DOHH2 (cell line): ENCODE results near the gene XAGE1A.
"Not testable (repeated sequence)": the region's sequence is repeated elsewhere in the genome, so short reads cannot be mapped to it uniquely, and the experiment has no call there.

Experiments used
- H3F3A ChIP-seq: fragments of 200-600 bp; sonication (generic), shearing (Covaris generic); 2 replicates; pipeline ENCODE4 v1.6.0; 2016; ENCODE audit warnings: antibody characterized with exemption, mild to moderate bottlenecking; ENCODE audit not compliant: control insufficient read depth, insufficient read depth
- H3K27ac ChIP-seq: fragments of 200-600 bp; sonication (generic); 2 replicates; pipeline ENCODE4 v1.5.1; 2014; ENCODE audit warnings: low read depth, mild to moderate bottlenecking, low read length, moderate library complexity
- H3K27me3 ChIP-seq: fragments of 200-600 bp; sonication (generic); 2 replicates; pipeline ENCODE4 v1.6.1; 2014; ENCODE audit warnings: mild to moderate bottlenecking, low read length, mixed read lengths; ENCODE audit not compliant: control insufficient read depth
- H3K36me3 ChIP-seq: fragments of 200-600 bp; sonication (generic); 2 replicates; pipeline ENCODE4 v1.6.1; 2014; ENCODE audit warnings: mild to moderate bottlenecking, low read length, moderate library complexity, mixed read lengths; ENCODE audit not compliant: control insufficient read depth
- H3K4me1 ChIP-seq: fragments of 200-600 bp; sonication (generic); 2 replicates; pipeline ENCODE4 v1.6.1; 2014; ENCODE audit warnings: mild to moderate bottlenecking, low read length, mixed read lengths; ENCODE audit not compliant: control insufficient read depth
- H3K4me2 ChIP-seq: fragments of 200-600 bp; sonication (generic); 2 replicates; pipeline ENCODE4 v1.6.0; 2014; ENCODE audit warnings: mild to moderate bottlenecking, low read length, moderate library complexity
- H3K4me3 ChIP-seq: fragments of 200-600 bp; sonication (generic); 2 replicates; pipeline ENCODE4 v1.5.1; 2014; ENCODE audit warnings: mild to moderate bottlenecking, low read length, mixed read lengths
- H3K79me2 ChIP-seq: fragments of 200-600 bp; sonication (generic); 2 replicates; pipeline ENCODE4 v1.6.1; 2014; ENCODE audit warnings: mild to moderate bottlenecking, low read length, mixed read lengths; ENCODE audit not compliant: control insufficient read depth
- H3K9me2 ChIP-seq: fragments of 200-600 bp; sonication (generic); replicated peaks from 2 replicates; pipeline ENCODE4 v1.6.1; 2014; ENCODE audit warnings: mild to moderate bottlenecking, low read length, mixed read lengths; ENCODE audit not compliant: control insufficient read depth
- H3K9me3 ChIP-seq: fragments of 200-600 bp; sonication (generic); 2 replicates; pipeline ENCODE4 v1.6.1; 2014; ENCODE audit warnings: antibody characterized with exemption, low read length, mixed read lengths; ENCODE audit not compliant: control insufficient read depth, insufficient read depth
- H4K20me1 ChIP-seq: fragments of 200-600 bp; sonication (generic); 2 replicates; pipeline ENCODE4 v1.6.0; 2014; ENCODE audit warnings: low read depth, mild to moderate bottlenecking, antibody characterized with exemption, low read length, moderate library complexity; ENCODE audit not compliant: control insufficient read depth, insufficient read depth
- EZH2phosphoT487 ChIP-seq: fragments of 200-600 bp; sonication (generic); IDR thresholded peaks from 2 replicates; pipeline ENCODE4 v1.6.1; 2017; ENCODE audit warnings: borderline replicate concordance, mild to moderate bottlenecking, antibody characterized with exemption, low read length, moderate library complexity, mixed read lengths
- TF ChIP-seq, protein P1 (sequence below): fragments of 200-600 bp; sonication (generic); IDR thresholded peaks from one replicate; pipeline ENCODE4 v1.5.1; 2014; ENCODE audit warnings: antibody characterized with exemption, mild to moderate bottlenecking, low read depth, low read length; ENCODE audit not compliant: poor library complexity, severe bottlenecking

Gene XAGE1A, protein sequence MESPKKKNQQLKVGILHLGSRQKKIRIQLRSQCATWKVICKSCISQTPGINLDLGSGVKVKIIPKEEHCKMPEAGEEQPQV

DNA sequence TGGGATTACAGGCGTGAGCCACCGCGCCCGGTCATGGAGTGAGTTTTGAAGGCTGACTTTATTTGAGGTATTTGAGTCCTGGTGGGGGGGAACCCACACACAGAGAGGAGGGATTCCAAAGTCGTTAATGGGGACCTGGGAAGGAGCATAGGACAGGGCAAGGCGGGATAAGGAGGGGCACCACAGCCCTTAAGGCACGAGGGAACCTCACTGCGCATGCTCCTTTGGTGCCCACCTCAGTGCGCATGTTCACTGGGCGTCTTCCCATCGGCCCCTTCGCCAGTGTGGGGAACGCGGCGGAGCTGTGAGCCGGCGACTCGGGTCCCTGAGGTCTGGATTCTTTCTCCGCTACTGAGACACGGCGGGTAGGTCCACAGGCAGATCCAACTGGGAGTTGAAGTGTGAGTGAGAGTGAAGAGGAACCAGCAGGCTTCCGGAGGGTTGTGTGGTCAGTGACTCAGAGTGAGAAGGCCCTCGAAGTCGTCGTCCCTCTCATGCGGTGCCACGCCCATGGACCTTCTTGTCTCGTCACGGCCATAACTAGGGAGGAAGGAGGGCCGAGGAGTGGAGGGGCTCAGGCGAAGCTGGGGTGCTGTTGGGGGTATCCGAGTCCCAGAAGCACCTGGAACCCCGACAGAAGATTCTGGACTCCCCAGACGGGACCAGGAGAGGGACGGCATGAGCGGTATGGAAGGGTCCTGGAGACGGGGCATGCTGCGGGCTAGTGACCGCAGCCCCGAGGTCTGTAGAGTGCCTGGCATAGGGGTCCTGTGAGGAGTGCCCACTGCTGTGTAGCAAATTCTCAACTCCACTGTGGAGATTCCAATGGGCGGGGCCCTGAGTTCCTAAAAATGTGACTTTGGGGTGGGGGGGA, at the start of gene XAGE1A:
Gene XAGE1A (plus strand): TSS at position 264 of the 874 bp plus-strand sequence. CDS start 1,554 bp downstream, outside the sequence.
- H3K9me2 ChIP-seq, H3F3A ChIP-seq, H4K20me1 ChIP-seq, H3K4me1 ChIP-seq, H3K27ac ChIP-seq, H3K9me3 ChIP-seq, H3K27me3 ChIP-seq, H3K36me3 ChIP-seq, H3K79me2 ChIP-seq, H3K4me3 ChIP-seq, H3K4me2 ChIP-seq: not testable (repeated sequence)

DNA sequence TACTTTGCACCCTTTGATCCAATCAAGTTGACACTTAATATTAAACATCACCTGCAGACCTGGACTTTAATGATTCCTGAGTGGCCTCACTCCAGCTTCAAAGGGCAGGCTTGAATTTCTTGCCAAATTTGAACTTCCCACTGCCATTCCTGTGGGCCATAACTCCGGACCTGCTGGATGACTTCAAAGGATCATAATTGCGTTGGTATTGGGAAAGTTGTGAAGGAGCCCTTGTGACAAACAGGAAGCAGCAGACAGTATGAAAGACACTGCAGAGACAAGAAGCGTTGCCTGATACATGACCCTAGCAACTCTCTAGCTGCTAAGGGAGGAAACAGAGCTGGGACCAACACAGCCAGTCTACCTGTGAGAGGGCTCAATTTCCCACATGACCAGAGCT, 43.6 kb upstream of the XAGE1A start:
- H3K9me3 ChIP-seq, H3K27ac ChIP-seq, H3K27me3 ChIP-seq, H3K36me3 ChIP-seq, H3K9me2 ChIP-seq, H3K4me2 ChIP-seq, H3F3A ChIP-seq, H4K20me1 ChIP-seq, H3K4me1 ChIP-seq, H3K79me2 ChIP-seq, H3K4me3 ChIP-seq: not testable (repeated sequence)

DNA sequence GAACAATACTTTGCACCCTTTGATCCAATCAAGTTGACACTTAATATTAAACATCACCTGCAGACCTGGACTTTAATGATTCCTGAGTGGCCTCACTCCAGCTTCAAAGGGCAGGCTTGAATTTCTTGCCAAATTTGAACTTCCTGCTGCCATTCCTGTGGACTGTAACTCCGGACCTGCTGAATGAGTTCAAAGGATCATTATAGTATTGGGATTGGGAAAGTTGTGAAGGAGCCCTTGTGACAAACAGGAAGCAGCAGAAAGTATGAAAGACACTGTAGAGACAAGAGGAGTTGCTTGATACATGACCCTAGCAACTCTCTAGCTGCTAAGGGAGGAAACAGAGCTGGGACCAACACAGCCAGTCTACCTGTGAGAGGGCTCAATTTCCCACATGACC, 24.3 kb upstream of the XAGE1A start:
- H4K20me1 ChIP-seq, H3K27me3 ChIP-seq, H3K9me3 ChIP-seq, H3K9me2 ChIP-seq, H3K4me3 ChIP-seq, H3K4me1 ChIP-seq, H3F3A ChIP-seq, H3K36me3 ChIP-seq, H3K79me2 ChIP-seq, H3K27ac ChIP-seq, H3K4me2 ChIP-seq: not testable (repeated sequence)

DNA sequence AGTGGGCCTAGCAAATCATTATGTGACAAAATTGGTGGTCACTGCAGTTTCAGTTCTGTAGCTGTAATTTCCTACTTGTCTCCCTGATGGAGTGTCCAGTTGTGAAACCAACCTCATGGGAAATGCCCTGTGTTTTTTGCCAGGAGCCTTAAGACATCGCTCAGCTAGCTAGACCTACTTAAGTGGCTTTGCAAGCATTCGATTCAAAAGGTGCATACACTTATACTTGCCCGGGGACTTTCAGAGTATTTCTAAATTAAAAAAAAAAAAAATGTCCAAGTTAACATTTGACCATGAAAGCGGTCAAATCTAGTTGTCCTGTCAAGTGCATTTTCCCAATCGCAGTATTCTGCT, 788 bp downstream of the XAGE1A start:
- not testable (repeated sequence) for H3K36me3 ChIP-seq, H3K4me3 ChIP-seq, H3K27me3 ChIP-seq, H4K20me1 ChIP-seq, H3F3A ChIP-seq, H3K9me3 ChIP-seq, H3K4me1 ChIP-seq, H3K9me2 ChIP-seq, H3K27ac ChIP-seq, H3K4me2 ChIP-seq, H3K79me2 ChIP-seq

DNA sequence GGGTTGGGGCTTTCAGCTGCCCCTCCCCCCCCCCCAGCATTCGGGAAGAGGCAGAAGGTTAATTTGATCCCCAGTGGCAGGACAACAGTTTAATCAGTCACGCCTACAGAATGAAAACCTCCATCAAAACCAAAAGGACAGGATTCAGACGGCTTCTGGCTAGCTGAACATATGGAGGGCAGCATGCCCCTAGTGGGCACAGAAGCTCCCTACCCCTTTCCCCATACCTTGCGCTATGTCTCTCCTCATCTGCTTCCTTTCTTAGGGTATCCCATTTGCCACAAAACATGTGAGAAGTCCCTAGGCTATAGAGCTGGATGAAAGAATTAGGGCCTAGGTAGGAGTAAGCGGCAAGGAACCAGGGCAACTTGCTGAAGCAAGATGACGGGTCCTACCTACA, 5.8 kb downstream of the XAGE1A start:
- H3F3A ChIP-seq, H3K36me3 ChIP-seq, H3K79me2 ChIP-seq, H4K20me1 ChIP-seq, H3K4me2 ChIP-seq, H3K27me3 ChIP-seq, H3K9me2 ChIP-seq, H3K27ac ChIP-seq, H3K9me3 ChIP-seq, H3K4me1 ChIP-seq, H3K4me3 ChIP-seq: not testable (repeated sequence)

DNA sequence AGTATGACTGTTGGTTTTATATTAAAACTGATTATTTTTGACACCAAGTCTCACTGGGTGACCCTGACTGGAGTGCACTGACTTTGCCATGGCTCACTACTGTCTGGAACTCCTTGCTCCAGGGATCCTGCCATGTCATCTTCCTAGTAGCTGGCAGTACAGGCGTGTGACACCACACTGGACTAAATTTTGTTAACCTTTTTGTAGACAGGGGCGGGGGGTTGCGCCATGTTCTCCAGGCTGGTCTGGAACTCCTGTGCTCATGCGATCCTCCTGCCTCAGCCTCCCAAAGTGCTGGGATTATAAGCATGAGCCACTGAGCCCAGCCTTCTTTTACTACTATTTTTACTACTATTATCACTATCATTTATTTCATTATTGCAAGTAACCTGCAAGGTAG, 8.9 kb downstream of the XAGE1A start:
- no peak overlapping the region for H3K27ac ChIP-seq
- no peaks in the 10 kb centered on the region for H3K27me3 ChIP-seq
- TF ChIP-seq, protein P1, sequence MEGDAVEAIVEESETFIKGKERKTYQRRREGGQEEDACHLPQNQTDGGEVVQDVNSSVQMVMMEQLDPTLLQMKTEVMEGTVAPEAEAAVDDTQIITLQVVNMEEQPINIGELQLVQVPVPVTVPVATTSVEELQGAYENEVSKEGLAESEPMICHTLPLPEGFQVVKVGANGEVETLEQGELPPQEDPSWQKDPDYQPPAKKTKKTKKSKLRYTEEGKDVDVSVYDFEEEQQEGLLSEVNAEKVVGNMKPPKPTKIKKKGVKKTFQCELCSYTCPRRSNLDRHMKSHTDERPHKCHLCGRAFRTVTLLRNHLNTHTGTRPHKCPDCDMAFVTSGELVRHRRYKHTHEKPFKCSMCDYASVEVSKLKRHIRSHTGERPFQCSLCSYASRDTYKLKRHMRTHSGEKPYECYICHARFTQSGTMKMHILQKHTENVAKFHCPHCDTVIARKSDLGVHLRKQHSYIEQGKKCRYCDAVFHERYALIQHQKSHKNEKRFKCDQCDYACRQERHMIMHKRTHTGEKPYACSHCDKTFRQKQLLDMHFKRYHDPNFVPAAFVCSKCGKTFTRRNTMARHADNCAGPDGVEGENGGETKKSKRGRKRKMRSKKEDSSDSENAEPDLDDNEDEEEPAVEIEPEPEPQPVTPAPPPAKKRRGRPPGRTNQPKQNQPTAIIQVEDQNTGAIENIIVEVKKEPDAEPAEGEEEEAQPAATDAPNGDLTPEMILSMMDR: no peak
- no peak for TF ChIP-seq EZH2phosphoT487
- H3K4me2 ChIP-seq: no peak overlapping the region
- H3K9me3 ChIP-seq: no peaks in the 10 kb centered on the region
- no peaks in the 10 kb centered on the region for H3K36me3 ChIP-seq
- no peaks in the 10 kb centered on the region for H4K20me1 ChIP-seq
- no peaks in the 10 kb centered on the region for H3K4me1 ChIP-seq
- no peaks in the 10 kb centered on the region for H3F3A ChIP-seq
- no peaks in the 10 kb centered on the region for H3K9me2 ChIP-seq
- H3K79me2 ChIP-seq: no peaks in the 10 kb centered on the region
- no peak overlapping the region for H3K4me3 ChIP-seq
